ENCODE results near the gene SH3RF3. TPM values are rescaled to one million over a fixed set of nuclear protein-coding genes. Genes with fewer than 3 reads are reported as not detected.

The SH3RF3 gene
- total RNA-seq, 2 donors from 2014 or later, result 1.3 to 2.7 TPM

- intact Hi-C loops (cut with DNase I, micrococcal nuclease), result no loop called here
- no peak for ATAC-seq
- DNase-seq, result no peak
Measured at GRCh38 chr2:109279243-109279860, 150.3 kb downstream of the SH3RF3 start.

GRCh38 chr2:109280804-109281203 is 151.8 kb downstream of the SH3RF3 start:
- ATAC-seq, result no peak
- DNase-seq, result no peak
- intact Hi-C loops (cut with DNase I, micrococcal nuclease), result no loop called here

GRCh38 chr2:109282360-109282759 is 153.4 kb downstream of the SH3RF3 start:
- DNase-seq, result no peak
- intact Hi-C loops (cut with DNase I, micrococcal nuclease), result no loop called here
- ATAC-seq, result no peak

GRCh38 chr2:109282865-109283264 is 153.9 kb downstream of the SH3RF3 start:
- ATAC-seq, result no peak
- intact Hi-C loops (cut with DNase I, micrococcal nuclease), result no loop called here
- DNase-seq, result no peak

- intact Hi-C loops (cut with DNase I, micrococcal nuclease), result no loop called here
- ATAC-seq, result no peak
- no peak for DNase-seq
Measured at GRCh38 chr2:109284826-109285225, 155.8 kb downstream of the SH3RF3 start.

GRCh38 chr2:109285244-109285651 is 156.2 kb downstream of the SH3RF3 start:
- ATAC-seq, result no peak
- DNase-seq, result no peak
- intact Hi-C loops (cut with DNase I, micrococcal nuclease), result no loop called here

GRCh38 chr2:109287413-109287812 is 158.4 kb downstream of the SH3RF3 start:
- DNase-seq (no peak), ATAC-seq (no peak)
- intact Hi-C loops (cut with DNase I, micrococcal nuclease), result no loop called here

GRCh38 chr2:109287838-109288237 is 158.8 kb downstream of the SH3RF3 start:
- ATAC-seq, result no peak
- intact Hi-C loops (cut with DNase I, micrococcal nuclease), result no loop called here
- DNase-seq, result no peak

- intact Hi-C loops (cut with DNase I, micrococcal nuclease), result no loop called here
- no peak for DNase-seq
- no peak for ATAC-seq
Measured at GRCh38 chr2:109288544-109289368, 159.8 kb downstream of the SH3RF3 start.

GRCh38 chr2:109289504-109290222 is 160.7 kb downstream of the SH3RF3 start:
- ATAC-seq (no peak), DNase-seq (no peak)
- intact Hi-C loops (cut with DNase I, micrococcal nuclease), result no loop called here

- no peak for DNase-seq
- intact Hi-C loops (cut with DNase I, micrococcal nuclease), result no loop called here
- ATAC-seq, result no peak
Measured at GRCh38 chr2:109290887-109291643, 162.1 kb downstream of the SH3RF3 start.

GRCh38 chr2:109292386-109292785 is 163.4 kb downstream of the SH3RF3 start:
- intact Hi-C loops (cut with DNase I, micrococcal nuclease), result no loop called here
- ATAC-seq (no peak), DNase-seq (no peak)

- no peak for DNase-seq
- intact Hi-C loops (cut with DNase I, micrococcal nuclease), result no loop called here
- no peak for ATAC-seq
Measured at GRCh38 chr2:109293663-109294062, 164.7 kb downstream of the SH3RF3 start.

GRCh38 chr2:109294523-109294922 is 165.5 kb downstream of the SH3RF3 start:
- intact Hi-C loops (cut with DNase I, micrococcal nuclease), result no loop called here
- ATAC-seq (no peak), DNase-seq (no peak)

- ATAC-seq (no peak), DNase-seq (no peak)
- intact Hi-C loops (cut with DNase I, micrococcal nuclease), result no loop called here
Measured at GRCh38 chr2:109295070-109295780, 166.2 kb downstream of the SH3RF3 start.

GRCh38 chr2:109295781-109296117 is 166.7 kb downstream of the SH3RF3 start:
- intact Hi-C loops (cut with DNase I, micrococcal nuclease), result no loop called here
- DNase-seq (no peak), ATAC-seq (no peak)

GRCh38 chr2:109297566-109298490 is 168.8 kb downstream of the SH3RF3 start:
- no peak for ATAC-seq
- intact Hi-C loops (cut with DNase I, micrococcal nuclease), result no loop called here
- DNase-seq, result no peak

GRCh38 chr2:109298851-109299250 is 169.8 kb downstream of the SH3RF3 start:
- DNase-seq (no peak), ATAC-seq (no peak)
- intact Hi-C loops (cut with DNase I, micrococcal nuclease), result no loop called here

Measured in left colon (tissue), 2 donors.